Esophagus mucosa (tissue), 1 donor: ENCODE results near the gene TMEM179. TPM values are rescaled to one million over a fixed set of nuclear protein-coding genes. Genes with fewer than 3 reads are reported as not detected.

Experiments
- ATAC-seq: fragments of 200-7000 bp; cut with Tn5 transposase; one replicate; pipeline ENCODE4 v1.9.1; 2020
- total RNA-seq: library from RNA; stranded (reverse); gene quantifications from one replicate; pipeline ENCODE4 v1.2.4, GENCODE V29; 2023
- donor health status: DM: yes; HTN: yes; CAD: no.

TMEM179 gene
- total RNA-seq, 1 donor from 2014 or later = not detected

DNA sequence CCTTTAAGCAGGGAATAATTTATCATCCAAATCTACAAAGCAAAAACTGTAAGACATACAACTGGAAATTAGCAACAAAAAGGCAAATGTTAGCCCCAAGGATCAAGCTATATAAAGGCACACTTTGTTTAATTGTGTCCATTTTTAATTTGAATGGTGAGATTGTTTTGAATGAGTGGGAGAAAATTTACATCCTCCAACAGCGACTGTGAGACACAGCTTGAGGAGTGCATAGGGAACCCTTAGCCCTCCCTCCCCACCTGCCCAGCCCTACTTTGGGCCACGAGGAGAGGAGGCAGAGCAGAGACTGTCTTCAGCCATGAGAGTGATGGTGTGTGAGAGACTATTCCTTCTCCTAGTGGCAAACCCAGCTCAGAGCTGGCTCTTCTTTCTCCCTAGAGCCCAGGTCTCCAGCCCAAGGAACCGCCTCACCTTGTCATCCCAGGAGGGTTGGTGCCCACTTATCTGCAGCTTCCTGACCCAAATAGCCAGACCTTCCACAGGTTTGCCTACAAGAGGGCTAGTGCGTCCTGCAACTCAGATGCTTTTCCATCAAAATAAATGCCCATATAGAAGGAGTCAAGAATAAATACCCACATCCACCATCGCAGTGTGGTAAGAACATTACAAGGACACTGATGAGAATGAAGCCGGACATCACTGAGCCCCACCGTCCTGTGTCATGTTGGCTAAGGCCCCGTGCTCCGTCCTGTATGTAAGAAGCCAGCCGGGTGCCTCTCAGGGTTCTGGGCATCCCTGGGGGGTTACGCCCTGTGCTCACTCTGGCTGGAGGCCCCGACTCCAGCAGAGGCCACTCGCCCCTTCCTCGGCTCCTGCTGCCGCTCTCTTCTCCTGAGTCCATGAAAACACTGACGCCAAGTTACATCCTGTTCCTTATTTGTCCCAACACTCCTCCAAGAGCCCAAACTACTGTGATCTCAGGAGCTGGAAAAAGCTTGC lies 61.4 kb downstream of the TMEM179 start:
- no peak for ATAC-seq

DNA sequence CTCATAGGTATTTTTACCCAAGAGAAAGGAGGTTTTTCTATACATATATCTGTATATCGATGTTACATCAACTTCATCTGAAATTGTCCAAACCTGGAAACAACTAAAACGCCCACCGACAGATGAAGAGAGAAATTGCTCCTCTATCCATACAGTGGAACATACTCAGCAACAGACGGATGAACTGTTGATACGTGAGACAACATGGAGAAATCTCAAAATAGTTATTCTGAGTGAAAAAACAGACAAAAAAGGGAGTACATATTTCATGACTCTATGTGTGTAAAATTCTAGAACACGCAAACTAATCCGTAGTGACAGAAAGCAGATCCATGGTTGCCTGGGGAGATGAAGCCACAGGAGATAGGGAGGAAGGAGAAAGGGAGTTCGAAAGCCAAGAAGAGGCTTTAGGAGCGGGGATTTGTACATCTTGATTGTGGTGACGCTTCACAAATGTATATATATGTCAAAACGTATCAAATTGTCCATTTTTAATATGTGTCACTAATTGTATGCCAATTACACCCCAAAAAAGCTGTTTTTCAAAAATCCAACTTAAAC lies 62.6 kb downstream of the TMEM179 start:
- ATAC-seq = no peak

Other genes starting within 250 kb of the TMEM179 start
- not detected for gene C14orf180, start 25.0 kb downstream of the TMEM179 start, total RNA-seq
- 28.4 TPM for gene INF2, start 84.8 kb upstream of the TMEM179 start, total RNA-seq
- gene ADSS1, start 119.5 kb upstream of the TMEM179 start, total RNA-seq = 5.7 TPM
- gene SIVA1, start 148.4 kb upstream of the TMEM179 start, total RNA-seq = 51.6 TPM
- 57.3 TPM for gene AKT1, start 191.0 kb upstream of the TMEM179 start, total RNA-seq
- gene ZBTB42, start 196.3 kb upstream of the TMEM179 start, total RNA-seq = 6.4 TPM